ENCODE results near the gene MCOLN2.
"Not testable (repeated sequence)": the region's sequence is repeated elsewhere in the genome, so short reads cannot be mapped to it uniquely, and the experiment has no call there.

Gene MCOLN2

DNA sequence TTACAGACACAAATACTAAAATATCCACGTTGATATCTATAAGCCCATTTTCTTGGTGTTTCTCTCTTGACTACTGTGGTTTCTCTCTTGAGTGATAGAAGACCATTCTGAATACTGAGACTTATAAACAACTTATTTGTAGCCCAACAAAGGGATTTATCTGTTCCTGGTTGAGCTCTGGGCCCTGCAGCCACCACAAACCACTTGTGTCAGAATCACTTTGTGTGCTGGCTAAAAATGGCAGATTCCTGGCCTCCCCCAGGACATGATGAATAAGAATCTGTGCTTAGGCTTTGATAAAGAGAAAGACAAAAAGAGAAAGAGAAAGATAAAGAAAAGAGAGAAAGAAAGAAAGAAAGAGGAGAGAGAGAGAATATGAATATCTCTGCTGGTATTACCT lies 18.9 kb upstream of the MCOLN2 start:
- peaks cover 10% of the 10 kb centered on the region for H3K9me3 ChIP-seq (ENCODE audit: control insufficient read depth, low read length)
- H3K4me1 ChIP-seq (ENCODE audit: control insufficient read depth, insufficient read depth, low read length): no peaks in the 10 kb centered on the region
- no peaks in the 10 kb centered on the region for H3K36me3 ChIP-seq (ENCODE audit: control insufficient read depth, insufficient read depth, low read length, severe bottlenecking)
- no peak overlapping the region for H3K4me3 ChIP-seq (ENCODE audit: low read length)
- no peak for DNase-seq (ENCODE audit: low read depth)
- no peaks in the 10 kb centered on the region for H3K27me3 ChIP-seq (replicated peaks; ENCODE audit: control insufficient read depth, insufficient read depth, low read length)
- no peak overlapping the region for H3K9ac ChIP-seq (ENCODE audit: low read length)

DNA sequence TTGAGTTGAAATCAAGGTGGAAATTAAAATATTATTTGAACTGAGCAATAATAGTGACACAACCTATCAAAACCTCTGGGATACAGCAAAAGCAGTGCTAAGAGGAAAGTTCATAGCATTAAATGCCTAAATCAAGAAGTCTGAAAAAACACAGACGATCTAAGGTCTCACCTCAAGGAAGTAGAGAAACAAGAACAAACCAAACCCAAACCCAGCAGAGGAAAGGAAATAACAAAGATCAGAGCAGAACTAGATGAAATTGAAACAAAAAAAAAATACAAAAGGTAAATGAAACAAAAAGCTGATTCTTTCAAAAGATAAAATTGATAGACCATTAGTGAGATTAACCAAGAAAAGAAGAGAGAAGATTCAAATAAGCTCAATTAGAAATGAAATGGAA lies 8.7 kb upstream of the MCOLN2 start:
- Histone ChIP-seq H3K9me3 (ENCODE audit: control insufficient read depth, low read length) (peaks cover 23% of the 10 kb centered on the region), H3K27me3 (replicated peaks; ENCODE audit: control insufficient read depth, insufficient read depth, low read length) (peaks cover 23% of the 10 kb centered on the region)
- not testable (repeated sequence) for H3K36me3 ChIP-seq (ENCODE audit: control insufficient read depth, insufficient read depth, low read length, severe bottlenecking); H3K4me1 ChIP-seq (ENCODE audit: control insufficient read depth, insufficient read depth, low read length); H3K9ac ChIP-seq (ENCODE audit: low read length); DNase-seq (ENCODE audit: low read depth); H3K4me3 ChIP-seq (ENCODE audit: low read length)

DNA sequence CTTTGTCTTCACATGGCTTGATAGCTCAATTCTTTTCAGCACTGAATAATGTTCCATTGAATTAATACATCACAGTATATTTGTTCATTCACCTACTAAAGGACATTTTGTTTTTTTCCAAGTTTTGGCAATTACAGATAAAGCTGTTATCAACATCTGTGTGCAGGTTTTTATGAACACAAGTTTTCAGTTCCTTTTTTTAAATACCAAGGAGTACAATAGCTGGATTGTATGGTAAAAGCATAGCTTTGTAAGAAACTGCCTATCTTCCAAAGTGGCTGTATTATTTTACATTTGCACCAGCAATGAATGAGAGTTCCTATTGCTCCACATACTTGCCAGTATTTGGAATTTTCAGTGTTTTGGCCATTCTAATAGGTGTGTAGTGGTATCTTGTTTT lies 4.8 kb upstream of the MCOLN2 start:
- no peak for DNase-seq (ENCODE audit: low read depth)
- H3K27me3 ChIP-seq (replicated peaks; ENCODE audit: control insufficient read depth, insufficient read depth, low read length): peaks cover 41% of the 10 kb centered on the region
- H3K9me3 ChIP-seq (ENCODE audit: control insufficient read depth, low read length): peaks cover 15% of the 10 kb centered on the region

DNA sequence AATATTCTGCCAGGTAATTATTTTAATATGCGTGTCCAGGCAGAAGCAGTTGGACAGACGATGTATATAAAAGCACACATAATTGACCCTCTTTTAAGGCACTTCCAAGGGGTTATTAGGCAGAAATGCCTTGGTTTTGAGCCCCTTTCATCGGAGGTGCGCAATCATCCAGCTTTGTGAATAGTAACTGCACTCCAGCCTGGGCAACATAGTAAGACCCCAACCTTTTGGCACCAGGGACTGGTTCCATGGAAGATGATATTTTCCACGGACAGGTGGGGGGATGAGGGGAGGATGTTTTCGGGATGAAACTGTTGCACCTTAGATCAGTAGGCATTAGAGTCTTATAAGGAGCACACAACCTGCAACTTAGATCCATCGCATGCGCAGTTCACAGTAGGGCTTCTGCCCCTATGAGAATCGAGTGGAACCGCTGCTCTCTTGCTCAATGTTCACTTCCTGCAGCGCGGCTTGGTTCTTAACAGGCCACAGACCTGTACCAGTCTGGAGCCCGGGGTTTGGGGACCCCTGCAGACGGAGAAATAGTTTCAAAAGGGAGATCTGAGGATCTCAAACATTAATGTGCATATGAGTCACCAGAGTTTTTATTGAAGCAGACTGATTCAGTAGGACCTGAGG lies 1.8 kb upstream of the MCOLN2 start:
- peak overlapping the region; percentile 70 for H3K4me3 ChIP-seq (ENCODE audit: low read length)
- no peaks in the 10 kb centered on the region for H3K36me3 ChIP-seq (ENCODE audit: control insufficient read depth, insufficient read depth, low read length, severe bottlenecking)
- peaks cover 8% of the 10 kb centered on the region for H3K4me1 ChIP-seq (ENCODE audit: control insufficient read depth, insufficient read depth, low read length)
- H3K9ac ChIP-seq (ENCODE audit: low read length): no peak overlapping the region
- peaks cover 50% of the 10 kb centered on the region for H3K27me3 ChIP-seq (replicated peaks; ENCODE audit: control insufficient read depth, insufficient read depth, low read length)
- peaks cover 8% of the 10 kb centered on the region for H3K9me3 ChIP-seq (ENCODE audit: control insufficient read depth, low read length)
- DNase-seq (ENCODE audit: low read depth): peak; percentile 21

More for the DNA sequence above, 4.8 kb upstream of the MCOLN2 start:
- Histone ChIP-seq H3K4me3 (ENCODE audit: low read length) (no peak overlapping the region), H3K36me3 (ENCODE audit: control insufficient read depth, insufficient read depth, low read length, severe bottlenecking) (no peaks in the 10 kb centered on the region), H3K4me1 (ENCODE audit: control insufficient read depth, insufficient read depth, low read length) (peaks cover 6% of the 10 kb centered on the region), H3K9ac (ENCODE audit: low read length) (no peak overlapping the region)

DNA sequence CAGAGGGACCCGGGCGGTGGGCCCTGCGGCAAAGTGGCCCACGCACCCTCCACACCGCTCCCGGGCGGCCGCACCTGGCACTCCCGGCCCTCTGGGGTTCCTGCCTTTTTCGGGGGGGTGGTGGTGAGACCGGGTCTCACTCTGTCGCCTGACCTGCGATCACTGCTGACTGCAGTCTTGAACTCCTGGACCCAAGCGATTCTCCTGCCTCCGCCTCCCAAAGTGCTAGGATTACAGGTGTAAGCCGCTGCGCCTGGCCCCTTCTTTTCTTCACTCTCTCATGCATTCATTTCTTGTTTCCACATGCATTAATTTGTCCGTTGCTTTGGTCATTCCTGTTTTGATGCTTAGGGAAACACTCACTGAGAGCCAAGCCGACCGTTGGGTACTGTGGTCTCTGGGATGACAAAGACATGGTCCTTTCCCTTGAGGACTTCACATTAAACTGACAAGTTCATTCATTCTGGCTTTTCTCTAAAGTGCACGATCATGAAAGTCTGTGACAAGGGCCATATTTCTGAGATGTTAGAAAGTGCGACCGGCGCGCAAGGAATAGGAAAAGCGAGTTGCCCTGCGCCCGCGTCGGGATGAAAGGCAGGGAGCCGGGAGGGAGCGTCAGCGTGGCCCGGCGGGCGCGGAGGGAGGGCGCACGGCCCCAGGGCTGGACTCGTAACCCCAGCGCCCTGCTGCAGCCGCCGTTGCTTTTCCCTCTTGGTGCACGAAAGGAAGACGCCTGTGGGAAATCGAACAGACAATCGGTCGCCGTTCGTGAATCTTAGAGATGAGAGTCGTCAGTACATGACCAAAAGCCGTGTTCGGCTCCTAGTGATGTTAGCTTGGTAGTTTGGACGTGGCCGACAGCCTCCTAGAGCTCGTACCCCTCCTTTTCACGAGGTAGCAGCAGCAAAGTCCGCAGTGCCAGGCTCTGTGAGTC lies 1.0 kb upstream of the MCOLN2 start:
- Histone ChIP-seq H3K27me3 (replicated peaks; ENCODE audit: control insufficient read depth, insufficient read depth, low read length) (peaks cover 43% of the 10 kb centered on the region), H3K9me3 (ENCODE audit: control insufficient read depth, low read length) (peaks cover 8% of the 10 kb centered on the region), H3K4me3 (ENCODE audit: low read length) (peak overlapping the region; percentile 70), H3K9ac (ENCODE audit: low read length) (no peak overlapping the region), H3K4me1 (ENCODE audit: control insufficient read depth, insufficient read depth, low read length) (peaks cover 8% of the 10 kb centered on the region), H3K36me3 (ENCODE audit: control insufficient read depth, insufficient read depth, low read length, severe bottlenecking) (no peaks in the 10 kb centered on the region)
- peak; percentile 48 for DNase-seq (ENCODE audit: low read depth)

DNA sequence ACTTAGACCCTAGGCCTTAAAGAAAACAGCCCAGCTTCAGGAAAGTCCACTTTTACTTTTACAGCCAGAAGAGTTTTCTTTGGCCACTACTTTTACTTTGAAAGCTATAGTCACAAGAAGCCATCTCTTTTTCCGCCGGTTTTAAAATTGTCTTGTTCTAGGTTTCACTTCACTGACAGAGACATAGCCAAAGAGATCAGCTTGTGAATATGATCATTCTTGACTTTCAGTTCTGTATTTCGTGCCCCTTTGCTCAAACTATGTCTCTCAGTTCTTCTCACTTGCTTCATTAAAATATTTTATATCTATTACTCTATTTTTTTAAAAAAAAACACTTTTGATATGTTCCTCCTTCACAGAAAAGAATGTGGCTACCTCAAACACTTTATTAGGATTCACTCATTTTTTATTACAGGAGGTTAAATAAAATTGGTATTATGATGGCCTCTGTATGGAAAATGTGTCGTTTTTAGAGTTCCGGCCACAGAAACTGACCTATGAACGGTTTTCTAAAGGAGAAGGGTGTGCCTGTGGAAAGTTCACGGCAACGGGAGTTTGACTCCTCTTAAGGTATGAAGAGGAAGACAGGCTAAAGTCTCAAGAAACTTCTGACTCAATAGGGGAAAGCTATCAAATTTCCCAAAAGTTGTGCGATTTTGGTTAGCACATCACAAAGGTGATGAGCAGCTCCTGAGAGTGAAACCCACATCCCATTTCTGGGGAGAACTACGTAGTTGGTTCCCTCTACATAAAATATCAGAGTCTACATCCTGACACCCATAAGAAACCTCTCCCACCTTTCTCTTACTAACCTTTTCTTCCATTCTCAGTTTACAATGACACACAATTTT lies 1.2 kb downstream of the MCOLN2 start:
- Histone ChIP-seq H3K4me1 (ENCODE audit: control insufficient read depth, insufficient read depth, low read length) (peaks cover 8% of the 10 kb centered on the region), H3K9ac (ENCODE audit: low read length) (no peak overlapping the region), H3K27me3 (replicated peaks; ENCODE audit: control insufficient read depth, insufficient read depth, low read length) (peaks cover 29% of the 10 kb centered on the region), H3K4me3 (ENCODE audit: low read length) (no peak overlapping the region), H3K36me3 (ENCODE audit: control insufficient read depth, insufficient read depth, low read length, severe bottlenecking) (no peaks in the 10 kb centered on the region), H3K9me3 (ENCODE audit: control insufficient read depth, low read length) (peaks cover 8% of the 10 kb centered on the region)
- no peak for DNase-seq (ENCODE audit: low read depth)

DNA sequence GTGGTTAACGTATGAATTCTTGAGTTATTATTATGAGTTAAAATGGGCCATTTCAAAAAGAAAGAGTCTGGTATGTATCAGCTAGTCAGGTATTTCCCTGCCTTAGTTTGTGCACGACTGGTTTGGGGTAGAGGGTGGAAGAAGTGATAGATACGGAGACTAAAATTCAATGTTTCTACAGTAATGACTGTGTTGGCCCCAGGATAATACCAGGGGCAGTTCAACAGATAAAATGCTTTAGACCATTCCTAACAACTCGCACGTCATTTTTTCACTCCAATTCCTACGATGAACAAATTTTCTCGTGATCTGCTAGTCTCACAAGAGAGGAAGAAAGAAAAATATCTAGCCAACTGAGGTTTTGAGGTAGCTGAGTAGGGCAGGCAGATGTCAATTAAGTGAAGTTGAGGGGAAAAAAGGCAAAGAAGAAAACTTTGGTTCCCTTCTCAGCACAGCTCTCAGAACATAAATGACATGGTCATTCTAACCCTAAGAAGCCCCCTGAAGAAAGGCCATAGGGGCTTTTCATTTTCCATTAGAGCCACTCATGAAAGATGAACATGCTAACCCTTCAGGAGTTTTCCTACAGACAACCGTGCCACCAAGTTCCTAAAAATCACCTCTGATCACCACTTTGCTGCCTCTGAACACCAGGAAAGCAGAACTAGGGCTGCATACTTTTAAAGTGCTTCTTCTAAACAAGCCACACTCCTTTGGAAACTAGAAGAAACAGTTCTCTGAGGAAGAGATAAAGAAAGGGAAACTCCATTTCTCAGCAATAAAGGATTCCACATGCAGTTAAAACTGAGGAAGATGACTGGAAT lies 5.6 kb downstream of the MCOLN2 start:
- Histone ChIP-seq H3K4me1 (ENCODE audit: control insufficient read depth, insufficient read depth, low read length) (no peaks in the 10 kb centered on the region), H3K27me3 (replicated peaks; ENCODE audit: control insufficient read depth, insufficient read depth, low read length) (peaks cover 6% of the 10 kb centered on the region), H3K9ac (ENCODE audit: low read length) (no peak overlapping the region), H3K4me3 (ENCODE audit: low read length) (no peak overlapping the region), H3K9me3 (ENCODE audit: control insufficient read depth, low read length) (peaks cover 8% of the 10 kb centered on the region), H3K36me3 (ENCODE audit: control insufficient read depth, insufficient read depth, low read length, severe bottlenecking) (no peaks in the 10 kb centered on the region)
- no peak for DNase-seq (ENCODE audit: low read depth)

DNA sequence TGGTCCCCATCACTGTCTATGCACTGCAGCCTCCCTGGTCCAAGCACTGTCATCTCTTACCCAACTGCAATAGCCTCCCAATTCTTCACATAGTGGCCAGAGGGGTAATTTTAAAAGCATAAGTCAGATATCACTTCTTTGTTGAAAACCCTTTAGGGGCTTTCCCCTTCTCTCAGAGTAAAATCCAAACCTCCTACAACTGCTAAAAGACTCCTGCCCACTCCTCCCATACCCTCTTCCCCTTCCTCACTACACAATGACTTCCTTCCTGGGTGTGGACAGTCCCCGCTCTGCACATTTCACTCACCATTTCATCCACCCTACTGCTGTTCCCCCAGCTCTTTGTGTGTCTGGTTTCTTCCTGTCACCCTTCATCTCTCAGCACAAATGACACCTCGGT lies 8.3 kb downstream of the MCOLN2 start:
- H3K9ac ChIP-seq (ENCODE audit: low read length): no peak overlapping the region
- H3K4me1 ChIP-seq (ENCODE audit: control insufficient read depth, insufficient read depth, low read length): no peaks in the 10 kb centered on the region

DNA sequence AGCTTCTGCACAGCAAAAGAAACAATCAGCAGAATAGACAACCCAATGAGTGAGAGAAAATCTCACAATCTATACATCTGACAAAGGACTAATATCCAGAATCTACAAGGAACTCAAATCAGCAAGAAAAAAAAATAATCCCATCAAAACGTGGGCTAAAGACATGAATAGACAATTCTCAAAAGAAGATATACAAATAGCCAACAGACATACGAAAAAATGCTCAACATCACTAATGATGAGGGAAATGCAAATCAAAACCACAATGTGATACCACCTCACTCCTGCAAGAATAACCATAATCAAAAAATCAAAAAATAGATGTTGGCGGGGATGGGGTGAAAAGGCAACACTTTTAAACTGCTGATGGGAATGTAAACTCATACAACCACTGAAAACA lies 10.4 kb downstream of the MCOLN2 start:
- not testable (repeated sequence) for H3K36me3 ChIP-seq (ENCODE audit: control insufficient read depth, insufficient read depth, low read length, severe bottlenecking); DNase-seq (ENCODE audit: low read depth); H3K4me3 ChIP-seq (ENCODE audit: low read length); H3K27me3 ChIP-seq (replicated peaks; ENCODE audit: control insufficient read depth, insufficient read depth, low read length); H3K9me3 ChIP-seq (ENCODE audit: control insufficient read depth, low read length); H3K4me1 ChIP-seq (ENCODE audit: control insufficient read depth, insufficient read depth, low read length); H3K9ac ChIP-seq (ENCODE audit: low read length)

More for the DNA sequence above, 8.3 kb downstream of the MCOLN2 start:
- Histone ChIP-seq H3K9me3 (ENCODE audit: control insufficient read depth, low read length) (no peaks in the 10 kb centered on the region), H3K36me3 (ENCODE audit: control insufficient read depth, insufficient read depth, low read length, severe bottlenecking) (no peaks in the 10 kb centered on the region), H3K27me3 (replicated peaks; ENCODE audit: control insufficient read depth, insufficient read depth, low read length) (no peaks in the 10 kb centered on the region), H3K4me3 (ENCODE audit: low read length) (no peak overlapping the region)
- no peak for DNase-seq (ENCODE audit: low read depth)

DNA sequence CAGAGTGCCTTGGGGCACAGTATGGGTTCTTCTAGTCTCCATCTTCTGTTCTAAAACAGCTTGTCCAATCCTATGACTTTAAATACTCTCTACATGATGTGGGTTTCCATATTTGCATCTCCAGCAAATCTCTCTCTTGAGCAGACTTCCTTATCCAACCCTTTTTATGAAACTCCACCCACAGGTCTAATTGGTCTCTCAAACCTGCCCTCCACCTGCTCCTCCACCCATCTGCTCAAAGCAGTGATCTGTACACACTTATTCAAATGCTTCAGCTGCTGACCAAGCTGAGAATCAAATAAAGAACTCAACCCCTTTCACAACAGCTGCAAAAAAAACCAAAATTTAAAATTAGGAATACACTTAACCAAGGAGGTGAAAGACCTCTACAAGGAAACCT lies 11.5 kb downstream of the MCOLN2 start:
- H3K27me3 ChIP-seq (replicated peaks; ENCODE audit: control insufficient read depth, insufficient read depth, low read length): no peaks in the 10 kb centered on the region
- H3K9ac ChIP-seq (ENCODE audit: low read length): no peak overlapping the region
- no peaks in the 10 kb centered on the region for H3K4me1 ChIP-seq (ENCODE audit: control insufficient read depth, insufficient read depth, low read length)
- DNase-seq (ENCODE audit: low read depth): no peak
- no peaks in the 10 kb centered on the region for H3K9me3 ChIP-seq (ENCODE audit: control insufficient read depth, low read length)
- H3K36me3 ChIP-seq (ENCODE audit: control insufficient read depth, insufficient read depth, low read length, severe bottlenecking): no peaks in the 10 kb centered on the region
- no peak overlapping the region for H3K4me3 ChIP-seq (ENCODE audit: low read length)
